HEK293 (cell line): ENCODE data around the gene ADAMTS14.

Experiments used
- CTCF ChIA-PET: fragments of 350-600 bp; formaldehyde crosslinking; extraction: SDS; loops from one replicate; lab custom pipeline; 2021; ENCODE audit warnings: antibody characterized with exemption; lab: Yijun Ruan, JAX
- POLR2A ChIA-PET: fragments of 300-600 bp; formaldehyde crosslinking; extraction: SDS; loops from one replicate; lab custom pipeline; 2020; ENCODE audit warnings: antibody characterized with exemption, inconsistent platforms; lab: Yijun Ruan, JAX
- H3K27ac ChIP-seq: fragments of 200-500 bp; sonication (Bioruptor generic); 2 replicates; pipeline ENCODE4 v1.5.1; 2014; ENCODE audit warnings: low read depth, low read length, control low read depth, inconsistent platforms; ENCODE audit errors: extremely low read depth
- H3K36me3 ChIP-seq, 2 experiments: fragments of 200-500 bp in 1 of 2; sonication (Bioruptor generic) in 1 of 2; 1 replicate in 1 of 2; 2 replicates in 1 of 2; pipeline ENCODE4 v1.5.1; 2014 to 2017; ENCODE audit warnings: inconsistent platforms in 2 of 2, low read length in 2 of 2; ENCODE audit not compliant: control insufficient read depth in 2 of 2, insufficient read depth in 1 of 2
- H3K4me1 ChIP-seq: fragments of 200-500 bp; sonication (Bioruptor generic); 2 replicates; pipeline ENCODE4 v1.5.1; 2014; ENCODE audit warnings: mild to moderate bottlenecking, low read length, inconsistent platforms; ENCODE audit not compliant: control insufficient read depth, insufficient read depth
- H3K4me3 ChIP-seq: 2 replicates; pipeline ENCODE4 v1.5.1; 2011; ENCODE audit warnings: low read depth, mild to moderate bottlenecking, control low read depth, low read length, moderate library complexity
- H3K9me3 ChIP-seq: fragments of 200-500 bp; sonication (Bioruptor generic); 2 replicates; pipeline ENCODE4 v1.5.1; 2014; ENCODE audit warnings: low read depth, low read length, inconsistent platforms; ENCODE audit not compliant: control insufficient read depth, insufficient read depth
- BCL11B ChIP-seq: fragments of 450-650 bp; formaldehyde crosslinking; IDR thresholded peaks from 2 replicates; pipeline ENCODE4 v1.5.1; 2016; ENCODE audit warnings: low read depth, missing biosample characterization, missing genetic modification characterization
- EGR2 ChIP-seq: fragments of 450-650 bp; formaldehyde crosslinking; IDR thresholded peaks from 2 replicates; pipeline ENCODE4 v1.5.1; 2016; ENCODE audit warnings: low read depth, missing biosample characterization, missing genetic modification characterization
- FEZF1 ChIP-seq: fragments of 450-650 bp; formaldehyde crosslinking; IDR thresholded peaks from 2 replicates; pipeline ENCODE4 v1.5.1; 2016; ENCODE audit warnings: missing biosample characterization, missing genetic modification characterization
- INSM2 ChIP-seq: fragments of 450-650 bp; formaldehyde crosslinking; IDR thresholded peaks from 2 replicates; pipeline ENCODE4 v1.5.1; 2016; ENCODE audit warnings: missing biosample characterization, missing genetic modification characterization
- MYNN ChIP-seq: fragments of 450-650 bp; formaldehyde crosslinking; IDR thresholded peaks from 2 replicates; pipeline ENCODE4 v1.5.1; 2016; ENCODE audit warnings: missing biosample characterization, missing genetic modification characterization, borderline replicate concordance
- RBAK ChIP-seq: fragments of 450-650 bp; formaldehyde crosslinking; IDR thresholded peaks from 2 replicates; pipeline ENCODE4 v1.5.1; 2016; ENCODE audit warnings: missing biosample characterization, missing genetic modification characterization
- SCRT2 ChIP-seq: fragments of 450-650 bp; formaldehyde crosslinking; IDR thresholded peaks from 2 replicates; pipeline ENCODE4 v1.5.1; 2016; ENCODE audit warnings: missing biosample characterization, missing genetic modification characterization
- ZBTB11 ChIP-seq: fragments of 450-650 bp; formaldehyde crosslinking; conservative IDR thresholded peaks from 2 replicates; pipeline ENCODE4 v1.5.1; 2016; ENCODE audit warnings: low read depth, missing biosample characterization, missing genetic modification characterization
- ZBTB49 ChIP-seq: fragments of 450-650 bp; formaldehyde crosslinking; IDR thresholded peaks from 2 replicates; pipeline ENCODE4 v1.5.1; 2016; ENCODE audit warnings: missing biosample characterization, missing genetic modification characterization, low read depth
- ZEB2 ChIP-seq: fragments of 450-650 bp; formaldehyde crosslinking; IDR thresholded peaks from 2 replicates; pipeline ENCODE4 v1.5.1; 2016; ENCODE audit warnings: missing biosample characterization, missing genetic modification characterization
- ZNF10 ChIP-seq: fragments of 450-650 bp; formaldehyde crosslinking; IDR thresholded peaks from 2 replicates; pipeline ENCODE4 v1.5.1; 2017; ENCODE audit warnings: missing biosample characterization, missing genetic modification characterization
- ZNF140 ChIP-seq: fragments of 450-650 bp; formaldehyde crosslinking; IDR thresholded peaks from 2 replicates; pipeline ENCODE4 v1.5.1; 2016; ENCODE audit warnings: missing biosample characterization, missing genetic modification characterization
- ZNF155 ChIP-seq: fragments of 450-650 bp; formaldehyde crosslinking; IDR thresholded peaks from 2 replicates; pipeline ENCODE4 v1.5.1; 2016; ENCODE audit warnings: missing biosample characterization, missing genetic modification characterization
- ZNF175 ChIP-seq: fragments of 450-650 bp; formaldehyde crosslinking; IDR thresholded peaks from 2 replicates; pipeline ENCODE4 v1.5.1; 2016; ENCODE audit warnings: missing biosample characterization, missing genetic modification characterization
- ZNF2 ChIP-seq: fragments of 450-650 bp; formaldehyde crosslinking; IDR thresholded peaks from 2 replicates; pipeline ENCODE4 v1.5.1; 2016; ENCODE audit warnings: missing biosample characterization, missing genetic modification characterization
- ZNF214 ChIP-seq: fragments of 450-650 bp; formaldehyde crosslinking; IDR thresholded peaks from 2 replicates; pipeline ENCODE4 v1.5.1; 2017; ENCODE audit warnings: missing biosample characterization, mild to moderate bottlenecking, missing genetic modification characterization, borderline replicate concordance
- ZNF404 ChIP-seq: fragments of 450-650 bp; formaldehyde crosslinking; IDR thresholded peaks from 2 replicates; pipeline ENCODE4 v1.5.1; 2017; ENCODE audit warnings: missing biosample characterization, missing genetic modification characterization
- ZNF423 ChIP-seq: fragments of 450-650 bp; formaldehyde crosslinking; IDR thresholded peaks from 2 replicates; pipeline ENCODE4 v1.5.1; 2016; ENCODE audit warnings: missing biosample characterization, missing genetic modification characterization
- ZNF548 ChIP-seq: fragments of 450-650 bp; formaldehyde crosslinking; IDR thresholded peaks from 2 replicates; pipeline ENCODE4 v1.5.1; 2016; ENCODE audit warnings: missing biosample characterization, missing genetic modification characterization
- ZNF555 ChIP-seq: fragments of 450-650 bp; formaldehyde crosslinking; conservative IDR thresholded peaks from 2 replicates; pipeline ENCODE4 v1.5.1; 2017; ENCODE audit warnings: missing biosample characterization, mild to moderate bottlenecking, missing genetic modification characterization, inconsistent platforms
- ZNF558 ChIP-seq: fragments of 450-650 bp; formaldehyde crosslinking; IDR thresholded peaks from 2 replicates; pipeline ENCODE4 v1.5.1; 2016; ENCODE audit warnings: missing biosample characterization, missing genetic modification characterization
- ZNF561 ChIP-seq: fragments of 450-650 bp; IDR thresholded peaks from 2 replicates; pipeline ENCODE4 v1.5.1; 2018; ENCODE audit warnings: missing biosample characterization, missing genetic modification characterization, borderline replicate concordance
- ZNF580 ChIP-seq: fragments of 450-650 bp; formaldehyde crosslinking; IDR thresholded peaks from 2 replicates; pipeline ENCODE4 v1.5.1; 2016; ENCODE audit warnings: missing biosample characterization, missing genetic modification characterization
- ZNF610 ChIP-seq: fragments of 450-650 bp; formaldehyde crosslinking; IDR thresholded peaks from 2 replicates; pipeline ENCODE4 v1.5.1; 2016; ENCODE audit warnings: missing biosample characterization, missing genetic modification characterization, borderline replicate concordance
- ZNF670 ChIP-seq: fragments of 450-650 bp; formaldehyde crosslinking; IDR thresholded peaks from 2 replicates; pipeline ENCODE4 v1.5.1; 2016; ENCODE audit warnings: missing biosample characterization, missing genetic modification characterization, low read depth
- TF ChIP-seq, protein P1 (sequence below): fragments of 450-650 bp; formaldehyde crosslinking; IDR thresholded peaks from 2 replicates; pipeline ENCODE4 v1.5.1; 2017; ENCODE audit warnings: missing biosample characterization, missing genetic modification characterization

The ADAMTS14 gene

GRCh38 chr10:70738006-70738760 lies 65.9 kb downstream of the ADAMTS14 start:
- no peak for TF ChIP-seq ZNF140 (tag by site-specific recombination)
- TF ChIP-seq ZNF214 (tag by site-specific recombination): no peak
- no peak for TF ChIP-seq FEZF1 (tag by site-specific recombination)
- TF ChIP-seq ZBTB49 (tag by site-specific recombination): no peak
- no peak for TF ChIP-seq ZNF2 (tag by site-specific recombination)
- TF ChIP-seq ZNF558 (tag by site-specific recombination): no peak
- TF ChIP-seq ZNF610: no peak
- no peak for TF ChIP-seq SCRT2 (tag by site-specific recombination)
- TF ChIP-seq ZNF548 (tag by site-specific recombination): no peak
- no peak for TF ChIP-seq ZNF670 (tag by site-specific recombination)
- TF ChIP-seq ZNF10 (tag by site-specific recombination): no peak
- POLR2A ChIA-PET: no interaction called here
- Histone ChIP-seq H3K9me3 (no peaks in the 10 kb centered on the region), H3K27ac (no peak overlapping the region), H3K4me1 (no peaks in the 10 kb centered on the region), H3K36me3 (no peaks in the 10 kb centered on the region), H3K4me3 (no peak overlapping the region)
- CTCF ChIA-PET: interaction anchor here (0.6 to 1.7 kb wide), 4 partner anchors 8 to 189 kb away, joined by 3 to 7 read pairs (median 3); no protein-coding TSS in a partner anchor

DNA sequence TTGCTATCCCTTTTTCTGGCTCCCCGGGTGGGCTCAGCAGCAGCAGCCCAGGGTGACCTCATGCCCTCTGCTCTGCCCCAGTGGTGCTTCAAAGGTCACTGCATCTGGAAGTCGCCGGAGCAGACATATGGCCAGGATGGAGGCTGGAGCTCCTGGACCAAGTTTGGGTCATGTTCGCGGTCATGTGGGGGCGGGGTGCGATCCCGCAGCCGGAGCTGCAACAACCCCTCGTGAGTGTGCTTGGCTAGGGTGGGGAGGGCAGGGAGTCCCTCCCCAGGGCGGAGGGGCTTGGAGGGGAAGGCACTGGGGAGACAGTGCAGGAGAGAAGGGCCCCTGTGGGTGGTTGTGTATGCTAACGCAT lies 66.4 kb downstream of the ADAMTS14 start:
- Histone ChIP-seq H3K9me3 (no peaks in the 10 kb centered on the region), H3K4me1 (no peaks in the 10 kb centered on the region), H3K4me3 (no peak overlapping the region), H3K27ac (no peak overlapping the region), H3K36me3 (no peaks in the 10 kb centered on the region)
- CTCF ChIA-PET: interaction anchor here (0.6 to 1.7 kb wide), 5 partner anchors 8 to 305 kb away, joined by 3 to 7 read pairs (median 3); no protein-coding TSS in a partner anchor
- POLR2A ChIA-PET: no interaction called here
- TF ChIP-seq ZNF580 (tag by site-specific recombination) (no peak), ZBTB11 (tag by site-specific recombination) (no peak), INSM2 (no peak), ZNF555 (tag by site-specific recombination) (no peak), BCL11B (tag by site-specific recombination) (no peak), ZNF561 (no peak), EGR2 (tag by site-specific recombination) (no peak), RBAK (tag by site-specific recombination) (no peak), MYNN (tag by site-specific recombination) (no peak), ZNF404 (tag by site-specific recombination) (no peak), ZEB2 (tag by site-specific recombination) (no peak), ZNF155 (tag by site-specific recombination) (no peak), ZNF175 (tag by site-specific recombination) (no peak), ZNF423 (tag by site-specific recombination) (no peak)
- TF ChIP-seq, protein P1, sequence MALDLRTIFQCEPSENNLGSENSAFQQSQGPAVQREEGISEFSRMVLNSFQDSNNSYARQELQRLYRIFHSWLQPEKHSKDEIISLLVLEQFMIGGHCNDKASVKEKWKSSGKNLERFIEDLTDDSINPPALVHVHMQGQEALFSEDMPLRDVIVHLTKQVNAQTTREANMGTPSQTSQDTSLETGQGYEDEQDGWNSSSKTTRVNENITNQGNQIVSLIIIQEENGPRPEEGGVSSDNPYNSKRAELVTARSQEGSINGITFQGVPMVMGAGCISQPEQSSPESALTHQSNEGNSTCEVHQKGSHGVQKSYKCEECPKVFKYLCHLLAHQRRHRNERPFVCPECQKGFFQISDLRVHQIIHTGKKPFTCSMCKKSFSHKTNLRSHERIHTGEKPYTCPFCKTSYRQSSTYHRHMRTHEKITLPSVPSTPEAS (tag by site-specific recombination): no peak
